Spleen (tissue), 11 donors: ENCODE data around the gene NTRK2. TPM values are rescaled to one million over a fixed set of nuclear protein-coding genes. Genes with fewer than 3 reads are reported as not detected.

ENCODE experiments used
- DNase-seq: peaks from one replicate; pipeline ENCODE4 v3.0.0-alpha.2; 2020
- H3K27ac ChIP-seq, 8 donors: fragments of 200-600 bp; sonication (generic) in 7 of 8; 1 replicate in 4 of 8; 2 replicates in 4 of 8; pipeline versions ENCODE4 v1.5.0 to v1.8.0; 2016 to 2021; ENCODE audit warnings: inconsistent platforms in 4 of 8, mild to moderate bottlenecking in 4 of 8, moderate library complexity in 1 of 8
- H3K27me3 ChIP-seq, 7 donors: fragments of 200-600 bp; sonication (generic) in 6 of 7; replicated peaks in 1 of 7; 1 replicate in 4 of 7; 2 replicates in 3 of 7; pipeline versions ENCODE4 v1.5.0 to v1.8.0; 2016 to 2021; ENCODE audit warnings: inconsistent platforms in 3 of 7, mild to moderate bottlenecking in 1 of 7
- H3K36me3 ChIP-seq, 6 donors: fragments of 200-600 bp; sonication (generic) in 5 of 6; 1 replicate in 4 of 6; 2 replicates in 2 of 6; pipeline versions ENCODE4 v1.5.0 to v1.8.0; 2016 to 2021; ENCODE audit warnings: inconsistent platforms in 2 of 6
- H3K4me1 ChIP-seq, 6 donors: fragments of 200-600 bp; sonication (generic) in 5 of 6; 1 replicate in 3 of 6; 2 replicates in 3 of 6; pipeline versions ENCODE4 v1.5.0 to v1.8.0; 2016 to 2021; ENCODE audit warnings: inconsistent platforms in 3 of 6
- H3K4me3 ChIP-seq, 8 donors: fragments of 200-600 bp; sonication (generic) in 7 of 8; 1 replicate in 4 of 8; 2 replicates in 4 of 8; pipeline versions ENCODE4 v1.5.0 to v1.8.0; 2016 to 2021; ENCODE audit warnings: inconsistent platforms in 4 of 8, mild to moderate bottlenecking in 4 of 8, moderate library complexity in 2 of 8
- H3K9me3 ChIP-seq, 8 donors: fragments of 200-600 bp; sonication (generic) in 7 of 8; 1 replicate in 4 of 8; 2 replicates in 4 of 8; pipeline versions ENCODE4 v1.5.0 to v1.8.0; 2016 to 2021; ENCODE audit warnings: inconsistent platforms in 4 of 8
- CTCF ChIP-seq, 11 experiments: fragments of 200-600 bp in 7 of 11; fragments of 450-650 bp in 4 of 11; sonication (generic) in 4 of 11; IDR thresholded peaks in 8 of 11; conservative IDR thresholded peaks in 3 of 11; 1 replicate in 7 of 11; 2 replicates in 4 of 11; pipeline versions ENCODE4 v1.4.0 to v1.8.0; 2016 to 2021; ENCODE audit warnings: antibody characterized with exemption in 11 of 11, inconsistent platforms in 4 of 11, mild to moderate bottlenecking in 1 of 11
- POLR2A ChIP-seq, 3 donors: fragments of 450-650 bp; IDR thresholded peaks; one replicate each; pipeline ENCODE4 v1.5.1; 2017; ENCODE audit warnings: antibody characterized with exemption in 3 of 3, mild to moderate bottlenecking in 1 of 3
- POLR2AphosphoS5 ChIP-seq, 3 donors: sonication (generic); formaldehyde crosslinking; IDR thresholded peaks; one replicate each; pipeline ENCODE4 v1.5.1; 2017; ENCODE audit warnings: antibody characterized with exemption in 3 of 3
- WGBS, 5 donors: extraction: QIAGEN DNeasy Blood & Tissue Kit in 3 of 5; methylation state at CpG; one replicate each; pipeline versions ENCODE4 v1.1.5 to v1.1.7; 2013 to 2018; 5-methylcytosine and 5-hydroxymethylcytosine counted together
- intact Hi-C: fragments of 100-400 bp; cut with DNase I; formaldehyde crosslinking; loops from one replicate; pipeline ENCODE4 v1.15.0; 2023; ENCODE audit warnings: low total_unique reads
- polyA plus RNA-seq, 3 donors: library from polyadenylated mRNA; stranded (reverse); fragments of 200-250 nt; gene quantifications; one replicate each; pipeline ENCODE4 v1.2.1, GENCODE V29; 2013
- total RNA-seq, 7 donors: library from RNA; depleted of rRNA in 3 of 7; stranded (reverse); fragments of >200 nt in 3 of 7; fragmentation: NEBNext Ultra II Directional in 4 of 7; extraction: Animal tissue kit (Norgen Biotek cat#: 25700) in 4 of 7; gene quantifications; one replicate each; pipeline versions ENCODE4 v1.1.0 to v1.2.1, GENCODE V29; 2016 to 2021
- donor health status: healthy with polysubstance abuse.
- donor health status: DM: no; HTN: no; CAD: no; lungs with moderate emphysema.
- donor health status: DM: no; HTN: no; CAD: no.
- donor health status: Bipolar disorder and iron deficiency.
- donor health status: healthy.
- donor health status: DM: no; HTN: no; CAD: no.
- donor health status: DM: yes; HTN: yes; CAD: no.

Gene NTRK2
- total and polyA plus RNA-seq, 10 donors, result 0.63 to 22.7 (median 8.9) TPM

- no peaks in the 10 kb centered on the region for H3K36me3 ChIP-seq
Measured at GRCh38 chr9:85008215-85008614, 338.7 kb downstream of the NTRK2 start.

GRCh38 chr9:85009251-85009650 is 339.7 kb downstream of the NTRK2 start:
- Histone ChIP-seq H3K9me3 (no peaks in the 10 kb centered on the region), H3K27me3 (peaks cover 0 to 5% (median 0%) of the 10 kb centered on the region in 7 donors), H3K4me3 (no peak overlapping the region), H3K4me1 (no peaks in the 10 kb centered on the region), H3K27ac (no peak overlapping the region), H3K36me3 (no peaks in the 10 kb centered on the region)
- intact Hi-C loops, result no loop called here
- DNase-seq, result no peak
- no peak for TF ChIP-seq POLR2AphosphoS5 (IDR thresholded peaks at IDR 0.05)
- no peak for TF ChIP-seq CTCF (IDR thresholded peaks at IDR 0.05 in 8 of 11, conservative IDR thresholded peaks at IDR 0.05 in 3 of 11)
- TF ChIP-seq POLR2A (IDR thresholded peaks at IDR 0.05), result no peak
- 42 to 71% (median 61%) methylated on average over 1 of the region's 1 CpG for WGBS, 5 donors

More at GRCh38 chr9:85008215-85008614, 338.7 kb downstream of the NTRK2 start:
- Histone ChIP-seq H3K27ac (no peak overlapping the region), H3K4me3 (no peak overlapping the region), H3K9me3 (no peaks in the 10 kb centered on the region), H3K27me3 (peaks cover 0 to 5% (median 0%) of the 10 kb centered on the region in 7 donors), H3K4me1 (no peaks in the 10 kb centered on the region)
- intact Hi-C loops, result no loop called here
- 85 to 95% (median 91%) methylated on average over 3 of the region's 3 CpGs for WGBS, 5 donors
- TF ChIP-seq POLR2A (IDR thresholded peaks at IDR 0.05) (no peak), CTCF (IDR thresholded peaks at IDR 0.05 in 8 of 11, conservative IDR thresholded peaks at IDR 0.05 in 3 of 11) (no peak), POLR2AphosphoS5 (IDR thresholded peaks at IDR 0.05) (no peak)
- no peak for DNase-seq

- intact Hi-C loops, result no loop called here
- Histone ChIP-seq H3K27me3 (no peaks in the 10 kb centered on the region), H3K4me1 (no peaks in the 10 kb centered on the region), H3K27ac (no peak overlapping the region), H3K9me3 (no peaks in the 10 kb centered on the region), H3K36me3 (no peaks in the 10 kb centered on the region), H3K4me3 (no peak overlapping the region)
- no peak for TF ChIP-seq POLR2A (IDR thresholded peaks at IDR 0.05)
- TF ChIP-seq POLR2AphosphoS5 (IDR thresholded peaks at IDR 0.05), result no peak
- TF ChIP-seq CTCF (IDR thresholded peaks at IDR 0.05 in 8 of 11, conservative IDR thresholded peaks at IDR 0.05 in 3 of 11), result no peak
- no peak for DNase-seq
- 92 to 98% (median 93%) methylated on average over 1 of the region's 1 CpG for WGBS, 5 donors
Measured at GRCh38 chr9:85013703-85014102, 344.2 kb downstream of the NTRK2 start.

- no peaks in the 10 kb centered on the region for H3K4me1 ChIP-seq
- 86 to 95% (median 91%) methylated on average over 7 of the region's 7 CpGs for WGBS, 5 donors
- no peaks in the 10 kb centered on the region for H3K36me3 ChIP-seq
- DNase-seq, result no peak
- H3K4me3 ChIP-seq, result no peak overlapping the region
- no peak overlapping the region for H3K27ac ChIP-seq
- H3K9me3 ChIP-seq, result no peaks in the 10 kb centered on the region
- H3K27me3 ChIP-seq, result no peaks in the 10 kb centered on the region
- TF ChIP-seq POLR2A (IDR thresholded peaks at IDR 0.05) (no peak), POLR2AphosphoS5 (IDR thresholded peaks at IDR 0.05) (no peak), CTCF (IDR thresholded peaks at IDR 0.05 in 8 of 11, conservative IDR thresholded peaks at IDR 0.05 in 3 of 11) (no peak)
- intact Hi-C loops, result no loop called here
Measured at GRCh38 chr9:85014292-85014691, 344.8 kb downstream of the NTRK2 start.
